ENCODE measurements around the gene DLGAP4. TPM values are rescaled to one million over a fixed set of nuclear protein-coding genes. Genes with fewer than 3 reads are reported as not detected.

DLGAP4 gene
- total RNA-seq, 2 donors from 2014 or later = 45.8 to 64.3 TPM

DNA sequence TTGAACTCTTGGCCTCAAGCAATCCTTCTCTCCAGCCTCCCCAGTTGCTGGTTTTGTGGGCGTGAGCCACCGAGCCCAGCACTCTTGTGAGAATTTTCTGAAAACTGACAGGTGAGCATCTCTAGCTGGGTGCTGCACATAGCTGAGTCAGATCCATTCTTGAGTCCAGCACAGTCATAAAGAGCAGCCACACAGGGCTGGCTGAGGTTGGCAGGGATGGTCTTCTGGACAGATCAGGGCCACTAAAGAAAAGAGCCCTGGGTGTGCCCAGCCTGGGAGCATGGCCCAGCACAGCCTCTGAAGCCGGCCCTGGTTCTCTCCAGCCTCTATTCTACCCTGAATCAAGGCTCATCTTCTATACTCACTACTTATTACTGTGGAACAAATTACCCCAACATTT, 11.5 kb downstream of the DLGAP4 start:
- ATAC-seq (no peak), DNase-seq (no peak)
- intact Hi-C loops (cut with DNase I) = no loop called here

DNA sequence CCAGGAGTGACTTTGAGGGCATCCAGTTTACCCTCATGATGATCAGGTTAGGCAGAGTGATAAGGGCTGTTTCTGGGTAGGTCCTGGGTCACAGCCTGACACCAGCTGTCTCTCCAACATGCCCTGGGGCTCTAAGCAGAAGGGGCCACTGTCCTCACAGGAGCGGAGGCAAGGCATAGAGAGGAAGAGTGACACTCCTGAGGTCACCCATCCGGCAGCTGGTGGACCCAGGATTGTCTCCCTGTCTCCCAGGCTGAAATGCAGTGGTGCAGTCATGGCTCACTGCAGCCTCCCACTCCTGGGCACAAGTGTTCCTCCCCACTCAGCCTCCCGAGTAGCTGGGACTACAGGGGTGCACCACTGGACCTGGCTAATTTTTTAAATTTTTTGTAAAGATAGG, 12.0 kb downstream of the DLGAP4 start:
- intact Hi-C loops (cut with DNase I) = no loop called here
- DNase-seq (no peak), ATAC-seq (no peak)

- intact Hi-C loops (cut with DNase I) = no loop called here
- DNase-seq (no peak), ATAC-seq (no peak)
Measured at GRCh38 chr20:36319356-36320260, 13.5 kb downstream of the DLGAP4 start.

GRCh38 chr20:36320261-36320897, 14.2 kb downstream of the DLGAP4 start:
- intact Hi-C loops (cut with DNase I) = no loop called here
- DNase-seq = no peak
- no peak for ATAC-seq

DNA sequence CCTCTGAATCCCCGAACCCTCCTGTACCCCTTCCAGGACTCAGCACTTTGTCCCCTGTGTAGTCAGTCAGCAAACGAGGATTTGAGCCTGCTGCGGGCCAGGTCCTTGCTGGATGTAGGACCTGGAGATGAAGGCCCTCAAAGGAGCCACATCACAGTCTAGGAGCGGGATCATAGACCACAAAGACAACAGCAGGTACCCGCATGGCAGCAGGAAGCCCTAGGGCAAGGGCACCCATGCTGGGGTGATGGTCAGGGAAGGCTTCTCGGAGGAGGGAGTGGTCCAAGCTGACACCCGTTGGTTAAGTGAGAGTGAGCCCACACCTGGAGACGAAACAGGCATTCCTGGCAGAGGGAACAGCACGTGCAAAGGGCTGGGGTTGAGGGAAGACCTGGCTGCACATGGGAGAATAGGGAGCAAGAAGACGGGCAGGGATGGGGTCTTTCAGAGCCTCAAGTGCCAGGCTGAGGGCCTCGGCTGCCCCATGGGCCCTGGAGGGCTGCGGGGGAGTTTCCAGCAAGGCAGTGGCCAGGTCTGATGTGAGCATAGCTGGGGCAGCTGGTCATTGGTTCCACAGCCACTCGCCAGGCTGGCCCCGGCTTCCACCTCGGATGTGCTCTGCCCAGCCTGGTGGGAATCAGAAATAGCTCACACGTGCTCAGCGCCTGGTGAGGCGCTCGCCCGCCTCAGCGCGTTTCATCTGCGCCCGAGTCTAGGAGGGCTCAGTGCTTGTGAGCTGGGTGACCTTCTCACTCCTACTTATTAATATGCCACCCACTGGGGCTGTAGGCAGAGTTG, 15.0 kb downstream of the DLGAP4 start:
- DNase-seq (no peak), ATAC-seq (no peak)
- intact Hi-C loops (cut with DNase I) = no loop called here

DNA sequence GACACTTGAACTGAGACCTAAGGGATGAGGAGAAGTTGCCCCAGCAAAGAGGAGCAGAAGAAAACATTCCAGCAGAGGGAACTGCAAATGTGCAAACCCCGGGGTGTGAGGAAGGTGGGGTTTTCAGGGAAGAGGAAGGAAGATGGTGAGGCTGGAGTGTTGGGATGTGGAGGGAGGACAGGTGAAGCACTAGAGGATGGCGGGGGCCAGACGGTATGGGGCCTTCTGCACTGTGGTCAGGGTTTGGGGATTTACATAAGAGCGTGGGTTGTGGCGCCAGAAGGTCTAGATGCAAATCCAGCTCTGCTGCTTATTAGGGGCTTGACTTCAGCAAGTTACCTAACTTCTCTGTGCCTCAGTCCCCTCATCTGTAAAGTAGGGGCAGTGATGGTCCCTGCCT, 16.0 kb downstream of the DLGAP4 start:
- no peak for ATAC-seq
- DNase-seq = no peak
- intact Hi-C loops (cut with DNase I) = no loop called here

DNA sequence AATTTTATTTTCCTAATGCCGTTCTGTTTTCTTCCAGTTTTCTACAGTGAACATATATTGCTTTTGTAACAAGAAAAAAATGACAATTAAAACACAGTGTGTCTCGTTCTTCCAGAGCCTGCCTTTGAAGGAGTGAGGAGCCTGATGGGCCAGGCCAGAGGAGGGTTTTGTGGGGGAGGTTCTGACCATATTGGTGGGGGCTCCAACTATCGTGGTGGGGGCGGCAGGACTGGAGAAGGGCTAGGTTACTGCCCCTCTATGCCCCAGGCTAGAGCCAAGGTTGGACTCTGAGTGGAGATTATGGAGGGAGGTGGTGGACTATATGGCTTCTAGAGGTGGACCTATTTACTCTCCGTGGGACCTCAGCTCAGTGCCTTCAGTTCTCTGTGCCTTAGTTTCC, 24.0 kb downstream of the DLGAP4 start:
- intact Hi-C loops (cut with DNase I) = no loop called here
- ATAC-seq (no peak), DNase-seq (no peak)

GRCh38 chr20:36331209-36331608, 25.1 kb downstream of the DLGAP4 start:
- ATAC-seq (no peak), DNase-seq (no peak)
- intact Hi-C loops (cut with DNase I) = no loop called here

DNA sequence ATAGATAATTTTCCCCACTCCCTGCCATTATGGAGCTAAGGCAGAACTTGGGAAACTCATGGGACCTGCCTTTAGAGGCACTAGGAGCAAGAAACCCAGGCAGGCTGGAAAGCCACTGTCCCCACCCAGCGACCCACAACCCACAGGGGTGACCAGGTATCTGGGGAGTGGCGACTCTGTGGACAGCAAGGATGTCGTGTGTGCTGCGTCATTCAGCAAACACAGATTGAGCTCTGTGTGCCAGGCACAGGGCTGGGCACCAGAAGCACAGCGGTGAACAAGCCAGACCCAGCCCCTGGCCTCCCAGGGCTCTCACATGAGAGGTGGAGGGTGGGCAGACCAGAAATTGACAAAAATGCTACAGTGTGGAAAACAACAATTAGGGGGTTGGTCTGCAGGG, 27.7 kb downstream of the DLGAP4 start:
- intact Hi-C loops (cut with DNase I) = no loop called here
- ATAC-seq (no peak), DNase-seq (no peak)

GRCh38 chr20:36334281-36335205, 28.4 kb downstream of the DLGAP4 start:
- ATAC-seq (no peak), DNase-seq (no peak)
- intact Hi-C loops (cut with DNase I) = no loop called here

DNA sequence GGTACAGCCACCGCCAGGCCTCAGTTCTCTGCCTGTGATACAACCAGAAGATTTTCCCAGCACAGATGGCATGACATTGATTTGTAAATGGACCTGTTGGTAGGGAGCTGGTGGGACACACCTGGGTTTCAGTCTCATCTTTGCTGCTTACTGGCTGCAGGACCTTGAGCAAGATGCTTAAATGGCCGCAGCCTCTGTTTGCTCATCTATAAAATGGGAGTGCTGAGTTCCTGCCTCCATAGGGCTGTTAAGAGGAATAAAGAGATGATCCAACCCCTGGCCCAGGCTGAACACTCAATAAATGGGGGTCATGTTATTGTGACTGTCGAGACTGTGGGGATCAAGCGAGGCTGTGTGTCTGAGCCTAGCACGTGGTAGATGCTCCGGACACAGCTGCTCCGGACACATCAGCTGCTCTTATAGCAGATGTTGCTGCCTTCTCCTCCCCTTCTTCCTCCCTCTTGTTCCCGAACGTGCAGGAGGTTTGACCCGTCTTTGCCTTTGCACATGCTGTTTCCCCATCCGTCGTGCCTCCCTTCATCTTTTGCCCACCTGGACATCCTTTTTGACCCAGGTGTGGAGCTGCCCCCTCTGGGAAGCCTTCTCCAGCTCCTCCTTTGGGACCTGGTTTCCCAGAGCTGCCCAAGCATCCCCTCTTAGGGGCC, 29.2 kb downstream of the DLGAP4 start:
- no peak for DNase-seq
- intact Hi-C loops (cut with DNase I) = no loop called here
- no peak for ATAC-seq

- DNase-seq (no peak), ATAC-seq (no peak)
- intact Hi-C loops (cut with DNase I) = no loop called here
Measured at GRCh38 chr20:36336204-36336603, 30.1 kb downstream of the DLGAP4 start.

- intact Hi-C loops (cut with DNase I) = no loop called here
- DNase-seq = no peak
- ATAC-seq = no peak
Measured at GRCh38 chr20:36336954-36337704, 31.0 kb downstream of the DLGAP4 start.

DNA sequence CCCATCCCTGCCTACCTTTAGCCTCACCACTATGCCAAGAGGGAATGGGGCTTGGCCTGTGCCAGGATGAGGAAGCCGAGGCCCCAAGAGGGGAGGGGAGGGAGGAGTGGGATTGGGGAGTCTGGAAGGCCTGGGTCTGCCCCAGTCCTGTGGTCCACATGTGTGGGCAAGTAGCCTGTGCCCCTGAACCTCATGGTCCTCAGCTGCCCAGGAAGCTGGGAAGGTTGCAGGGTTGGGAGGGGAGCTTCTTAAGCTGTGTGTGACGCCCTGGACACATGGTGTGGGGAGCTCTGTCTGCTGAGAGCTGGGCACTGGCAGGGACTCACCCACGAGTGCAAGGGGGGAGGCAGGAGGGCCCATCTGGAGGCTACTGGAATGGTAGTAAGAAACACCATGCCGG, 31.7 kb downstream of the DLGAP4 start:
- intact Hi-C loops (cut with DNase I) = no loop called here
- no peak for ATAC-seq
- DNase-seq = no peak

DNA sequence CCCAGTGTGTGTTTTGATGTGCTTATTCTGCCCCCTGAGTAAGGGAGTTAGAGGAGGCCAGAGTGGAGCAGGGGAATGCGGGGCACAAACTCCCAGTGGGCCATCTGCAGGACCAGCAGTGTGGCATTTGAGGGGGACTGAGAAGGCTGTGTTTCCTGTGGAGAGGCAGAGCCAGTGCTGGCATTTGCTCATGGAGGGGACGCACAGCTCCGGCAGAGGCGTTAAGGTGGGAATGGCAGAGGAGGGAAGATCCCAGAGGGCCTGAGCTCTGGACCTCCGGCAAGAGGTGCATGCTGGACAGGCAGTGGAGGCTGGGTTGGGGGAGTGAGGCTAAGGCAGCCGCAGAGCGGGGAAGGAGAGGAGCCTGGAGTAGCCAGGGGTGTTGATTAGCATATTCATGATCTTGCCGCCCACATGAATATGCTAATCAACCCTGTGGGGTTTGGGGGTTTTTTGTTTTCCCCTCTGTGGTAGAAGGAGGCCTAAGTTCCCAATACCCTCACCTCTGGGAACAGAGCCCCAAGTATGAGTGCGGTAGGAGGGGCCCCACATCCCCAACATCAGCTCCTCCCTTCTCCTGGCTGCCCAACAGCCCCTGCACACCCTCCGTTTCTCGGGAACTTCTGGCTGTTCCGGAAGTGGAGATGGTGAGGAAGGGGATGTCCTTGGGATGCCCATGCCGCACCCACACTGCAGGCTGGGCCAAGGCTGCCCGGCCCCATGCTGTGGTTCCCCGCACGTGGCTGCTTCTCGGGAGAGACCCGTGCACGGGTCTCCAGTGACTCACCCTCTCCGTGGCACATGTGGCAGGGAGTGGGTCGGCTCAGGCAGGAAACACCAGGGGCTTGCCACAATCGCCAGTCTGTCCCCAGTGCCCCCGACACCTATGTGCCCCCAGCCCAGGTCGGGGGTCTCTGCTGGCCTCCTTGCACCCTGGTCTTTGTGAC, 33.8 kb downstream of the DLGAP4 start:
- intact Hi-C loops (cut with DNase I) = no loop called here
- ATAC-seq = no peak

GRCh38 chr20:36340593-36340990, 34.5 kb downstream of the DLGAP4 start:
- DNase-seq (no peak), ATAC-seq (no peak)
- intact Hi-C loops (cut with DNase I) = no loop called here

More for the DNA sequence above, 33.8 kb downstream of the DLGAP4 start:
- no peak for DNase-seq
